ENCODE data around the gene HOXA10.

DNA sequence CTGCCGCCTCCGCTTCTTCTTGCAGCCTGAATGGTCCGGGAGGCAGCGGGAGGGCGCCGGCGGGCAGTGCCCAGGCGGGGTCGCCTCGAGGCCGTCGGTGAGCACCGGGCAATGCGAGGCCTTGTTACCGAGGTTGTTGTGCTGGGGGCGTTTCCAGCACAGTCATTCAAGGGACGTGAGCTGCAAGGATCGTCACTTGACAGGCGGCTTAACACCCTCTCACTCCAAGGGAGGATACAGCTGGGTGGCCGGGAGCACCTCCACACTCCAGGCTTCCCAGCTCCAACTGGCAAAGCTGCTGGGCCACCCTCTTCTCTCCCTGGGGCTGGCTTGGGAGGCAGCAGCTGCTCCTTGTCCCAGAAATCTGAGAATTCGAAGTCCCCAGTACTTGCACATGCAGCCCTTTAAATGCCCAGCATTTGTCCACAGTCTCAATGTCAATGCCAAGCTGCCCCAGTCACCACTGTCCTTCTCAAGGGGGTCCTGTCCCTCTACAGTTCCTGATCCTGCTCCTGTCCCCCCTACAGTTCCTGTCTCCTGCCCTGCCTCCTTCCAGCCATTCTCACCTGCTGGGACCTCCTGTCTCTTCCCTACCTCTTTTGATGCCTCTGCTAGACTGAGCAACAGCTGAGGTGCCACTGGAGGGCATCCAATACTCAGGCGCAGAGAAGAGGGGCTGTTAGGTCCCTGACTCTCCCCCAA, 15.3 kb upstream of the HOXA10 start:
- TF ChIP-seq, protein P1, sequence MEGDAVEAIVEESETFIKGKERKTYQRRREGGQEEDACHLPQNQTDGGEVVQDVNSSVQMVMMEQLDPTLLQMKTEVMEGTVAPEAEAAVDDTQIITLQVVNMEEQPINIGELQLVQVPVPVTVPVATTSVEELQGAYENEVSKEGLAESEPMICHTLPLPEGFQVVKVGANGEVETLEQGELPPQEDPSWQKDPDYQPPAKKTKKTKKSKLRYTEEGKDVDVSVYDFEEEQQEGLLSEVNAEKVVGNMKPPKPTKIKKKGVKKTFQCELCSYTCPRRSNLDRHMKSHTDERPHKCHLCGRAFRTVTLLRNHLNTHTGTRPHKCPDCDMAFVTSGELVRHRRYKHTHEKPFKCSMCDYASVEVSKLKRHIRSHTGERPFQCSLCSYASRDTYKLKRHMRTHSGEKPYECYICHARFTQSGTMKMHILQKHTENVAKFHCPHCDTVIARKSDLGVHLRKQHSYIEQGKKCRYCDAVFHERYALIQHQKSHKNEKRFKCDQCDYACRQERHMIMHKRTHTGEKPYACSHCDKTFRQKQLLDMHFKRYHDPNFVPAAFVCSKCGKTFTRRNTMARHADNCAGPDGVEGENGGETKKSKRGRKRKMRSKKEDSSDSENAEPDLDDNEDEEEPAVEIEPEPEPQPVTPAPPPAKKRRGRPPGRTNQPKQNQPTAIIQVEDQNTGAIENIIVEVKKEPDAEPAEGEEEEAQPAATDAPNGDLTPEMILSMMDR (IDR thresholded peaks at IDR 0.05; ENCODE audit: low read depth, low read length) = peak; percentile 7
- peak; percentile 24 for TF ChIP-seq POLR2A (IDR thresholded peaks at IDR 0.05; ENCODE audit: extremely low read depth, insufficient read length)
- TF ChIP-seq, protein P2, sequence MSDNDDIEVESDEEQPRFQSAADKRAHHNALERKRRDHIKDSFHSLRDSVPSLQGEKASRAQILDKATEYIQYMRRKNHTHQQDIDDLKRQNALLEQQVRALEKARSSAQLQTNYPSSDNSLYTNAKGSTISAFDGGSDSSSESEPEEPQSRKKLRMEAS (IDR thresholded peaks at IDR 0.05; ENCODE audit: low read depth, low read length) = no peak
